GM12878 (cell line): ENCODE results near the gene RERE. TPM values are rescaled to one million over a fixed set of nuclear protein-coding genes. Genes with fewer than 3 reads are reported as not detected.

ENCODE experiments used
- ATAC-seq: fragments of 200-7000 bp; cut with Tn5 transposase; 3 replicates; pipeline ENCODE4 v1.9.1; 2020; ENCODE audit warnings: mild to moderate bottlenecking, moderate library complexity
- BruUV-seq: library from RNA; stranded (reverse); fragments of 400-500 nt; replicated peaks from 2 replicates; lab custom pipeline; 2021; lab: Mats Ljungman, UMichigan
- CTCF ChIA-PET: fragments of 300-600 bp; sonication (Branson Sonifier 250); formaldehyde crosslinking; extraction: SDS; loops from one replicate; lab custom pipeline; 2021; ENCODE audit warnings: inconsistent platforms; lab: Yijun Ruan, JAX
- POLR2A ChIA-PET: fragments of 350-600 bp; formaldehyde crosslinking; extraction: SDS; loops from one replicate; lab custom pipeline; 2021; ENCODE audit warnings: inconsistent platforms; lab: Charles Lee
- RAD21 ChIA-PET: fragments of 300-600 bp; sonication (Branson Sonifier 250); formaldehyde crosslinking; loops from one replicate; lab custom pipeline; 2023; ENCODE audit warnings: antibody characterized with exemption; ENCODE audit not compliant: unreplicated experiment; lab: Charles Lee
- SMC1A ChIA-PET: fragments of 300-600 bp; sonication (Branson Sonifier 250); formaldehyde crosslinking; loops from one replicate; lab custom pipeline; 2023; ENCODE audit not compliant: unreplicated experiment, uncharacterized antibody; lab: Charles Lee
- DNase-seq: peaks from one replicate; pipeline ENCODE4 v3.0.0-alpha.2; 2011; ENCODE audit warnings: low read depth, low spot score
- FAIRE-seq: peaks from 3 replicates; lab custom pipeline; 2011; peaks lifted over from hg19 to GRCh38; lab: Jason Lieb, UNC
- H2AFZ ChIP-seq: 2 replicates; pipeline ENCODE4 v1.6.0; 2011; ENCODE audit warnings: low read depth, low read length, control low read depth; ENCODE audit not compliant: control insufficient read depth
- H3K27ac ChIP-seq: 2 replicates; pipeline ENCODE4 v1.5.1; 2011; ENCODE audit warnings: control low read depth; ENCODE audit not compliant: control insufficient read depth, insufficient read depth
- H3K27me3 ChIP-seq, 2 experiments: replicated peaks in 1 of 2; 2 replicates each; pipeline versions ENCODE4 v1.6.0 to v1.6.1; 2011; ENCODE audit warnings: low read length in 1 of 2; ENCODE audit not compliant: control insufficient read depth in 2 of 2, insufficient read depth in 2 of 2
- H3K36me3 ChIP-seq, 2 experiments: 2 replicates each; pipeline ENCODE4 v1.5.1; 2011; ENCODE audit warnings: low read length in 1 of 2; ENCODE audit not compliant: control insufficient read depth in 2 of 2, insufficient read depth in 2 of 2
- H3K4me1 ChIP-seq: 2 replicates; pipeline ENCODE4 v1.6.1; 2011; ENCODE audit warnings: mild to moderate bottlenecking, low read length, moderate library complexity, mixed read lengths; ENCODE audit not compliant: control insufficient read depth, insufficient read depth
- H3K4me2 ChIP-seq: 2 replicates; pipeline ENCODE4 v1.6.0; 2011; ENCODE audit warnings: control low read depth; ENCODE audit not compliant: control insufficient read depth, insufficient read depth
- H3K4me3 ChIP-seq: fragments of 200-600 bp; sonication (generic); 2 replicates; pipeline ENCODE4 v1.5.1; 2016
- H3K79me2 ChIP-seq: 2 replicates; pipeline ENCODE4 v1.6.0; 2011; ENCODE audit warnings: low read length; ENCODE audit not compliant: control insufficient read depth, insufficient read depth
- H3K9ac ChIP-seq: 2 replicates; pipeline ENCODE4 v1.8.0; 2011; ENCODE audit warnings: low read length, control low read depth, mixed read lengths; ENCODE audit not compliant: control insufficient read depth, insufficient read depth
- H3K9me3 ChIP-seq: replicated peaks from 3 replicates; pipeline ENCODE4 v1.5.1; 2011; ENCODE audit warnings: mild to moderate bottlenecking, low read length; ENCODE audit not compliant: control insufficient read depth, insufficient read depth
- H4K20me1 ChIP-seq: 2 replicates; pipeline ENCODE4 v1.6.0; 2011; ENCODE audit not compliant: control insufficient read depth, insufficient read depth
- CBFB ChIP-seq: IDR thresholded peaks from 2 replicates; pipeline ENCODE4 v1.6.1; 2016; ENCODE audit warnings: antibody characterized with exemption, low read depth
- CBX5 ChIP-seq: sonication (generic); IDR thresholded peaks from 2 replicates; pipeline ENCODE4 v1.6.1; 2016; ENCODE audit warnings: low read depth, moderate library complexity, mild to moderate bottlenecking, inconsistent platforms
- DPF2 ChIP-seq: fragments of 450-650 bp; IDR thresholded peaks from 2 replicates; pipeline ENCODE4 v1.6.1; 2017; ENCODE audit warnings: mild to moderate bottlenecking
- EP300 ChIP-seq, 2 experiments: fragments of 150-350 bp in 1 of 2; IDR thresholded peaks; 2 replicates each; pipeline ENCODE4 v1.6.1; 2011 to 2012; ENCODE audit warnings: low read depth in 2 of 2, low read length in 2 of 2, borderline replicate concordance in 1 of 2, improper control_type of control experiment in 1 of 2, inconsistent platforms in 1 of 2; ENCODE audit not compliant: control insufficient read depth in 1 of 2
- FOXK2 ChIP-seq: fragments of 450-650 bp; IDR thresholded peaks from 2 replicates; pipeline ENCODE4 v1.6.1; 2017; ENCODE audit warnings: mild to moderate bottlenecking, moderate library complexity
- IKZF1 ChIP-seq: fragments of 450-650 bp; conservative IDR thresholded peaks from 2 replicates; pipeline ENCODE4 v1.6.1; 2017; ENCODE audit warnings: antibody characterized with exemption, mild to moderate bottlenecking
- IKZF2 ChIP-seq, 2 experiments: fragments of 450-650 bp; IDR thresholded peaks; 2 replicates each; pipeline ENCODE4 v1.6.1; 2017; ENCODE audit warnings: mild to moderate bottlenecking in 2 of 2, moderate library complexity in 2 of 2
- IRF4 ChIP-seq: IDR thresholded peaks from 2 replicates; pipeline ENCODE4 v1.6.1; 2011; ENCODE audit warnings: low read depth, low read length
- LARP7 ChIP-seq: fragments of 450-650 bp; IDR thresholded peaks from 2 replicates; pipeline ENCODE4 v1.6.1; 2017; ENCODE audit warnings: mild to moderate bottlenecking
- MYB ChIP-seq: fragments of 150-350 bp; IDR thresholded peaks from 2 replicates; pipeline ENCODE4 v1.6.1; 2014; ENCODE audit warnings: mild to moderate bottlenecking, low read depth, low read length, borderline replicate concordance
- NFYA ChIP-seq: IDR thresholded peaks from 2 replicates; pipeline ENCODE4 v1.6.1; 2011; ENCODE audit warnings: low read depth, mild to moderate bottlenecking, low read length, improper control_type of control experiment, borderline replicate concordance
- RELA ChIP-seq: fragments of 450-650 bp; IDR thresholded peaks from 2 replicates; pipeline ENCODE4 v1.8.0; 2014; ENCODE audit warnings: borderline replicate concordance; ENCODE audit not compliant: partially characterized antibody
- STAT1 ChIP-seq: fragments of 450-650 bp; conservative IDR thresholded peaks from 2 replicates; pipeline ENCODE4 v1.6.1; 2014; ENCODE audit warnings: antibody characterized with exemption, mild to moderate bottlenecking
- ZZZ3 ChIP-seq: IDR thresholded peaks from 2 replicates; pipeline ENCODE4 v1.6.1; 2011; ENCODE audit warnings: low read depth; ENCODE audit not compliant: control insufficient read depth, insufficient read length
- WGBS: methylation state at CpG from one replicate; pipeline ENCODE4 v1.1.6; 2016; ENCODE audit warnings: low lambda C conversion rate; ENCODE audit not compliant: insufficient replicate concordance, insufficient coverage; ENCODE audit errors: missing lambda C conversion rate; 5-methylcytosine and 5-hydroxymethylcytosine counted together
- in situ Hi-C: fragments of 300-500 bp; cut with MboI; formaldehyde crosslinking; loops from 9 replicates; pipeline ENCODE4 v1.14.3; 2018; ENCODE audit warnings: mixed read lengths
- intact Hi-C: fragments of 100-400 bp; cut with micrococcal nuclease; formaldehyde crosslinking; loops from one replicate; pipeline ENCODE4 v1.14.2; 2022; ENCODE audit not compliant: unreplicated experiment
- polyA plus RNA-seq, 11 experiments: library from polyadenylated mRNA; depleted of rRNA in 4 of 11; unstranded in 6 of 11; stranded (reverse) in 5 of 11; fragments of >200 nt; fragmentation: Nextera tagmentation in 4 of 11; fragmentation: Illumina TruSeq in 1 of 11; extraction: Ambion mirVana in 4 of 11; extraction: Trizol in 1 of 11; gene quantifications; 1 replicate in 1 of 11; 2 replicates in 10 of 11; pipeline versions ENCODE4 v1.2.1 to v1.2.3, GENCODE V29; 2011 to 2016; ENCODE audit warnings: inconsistent platforms in 2 of 11, missing spikeins in 2 of 11, low read depth in 1 of 11
- total RNA-seq, 4 experiments: library from RNA; depleted of rRNA in 3 of 4; stranded (reverse); fragments of >200 nt in 3 of 4; fragmentation: Illumina TruSeq in 1 of 4; extraction: Trizol in 1 of 4; gene quantifications; 2 replicates each; pipeline versions ENCODE4 v1.2.1 to v1.2.3, GENCODE V29; 2013 to 2021
- TF ChIP-seq, protein P1 (sequence below): fragments of 450-650 bp; IDR thresholded peaks from 2 replicates; pipeline ENCODE4 v1.6.1; 2017; ENCODE audit warnings: mild to moderate bottlenecking, moderate library complexity
- TF ChIP-seq, protein P2 (sequence below): IDR thresholded peaks from 2 replicates; pipeline ENCODE4 v1.6.1; 2012; ENCODE audit warnings: improper control_type of control experiment, low read depth, low read length; ENCODE audit not compliant: insufficient replicate concordance

RERE gene
- total and polyA plus RNA-seq, 10 of the 15 experiments (the other 5 are each of a cell fraction or from before 2014, with no cell fraction given) = 5.2 to 60.5 (median 20.2) TPM

DNA sequence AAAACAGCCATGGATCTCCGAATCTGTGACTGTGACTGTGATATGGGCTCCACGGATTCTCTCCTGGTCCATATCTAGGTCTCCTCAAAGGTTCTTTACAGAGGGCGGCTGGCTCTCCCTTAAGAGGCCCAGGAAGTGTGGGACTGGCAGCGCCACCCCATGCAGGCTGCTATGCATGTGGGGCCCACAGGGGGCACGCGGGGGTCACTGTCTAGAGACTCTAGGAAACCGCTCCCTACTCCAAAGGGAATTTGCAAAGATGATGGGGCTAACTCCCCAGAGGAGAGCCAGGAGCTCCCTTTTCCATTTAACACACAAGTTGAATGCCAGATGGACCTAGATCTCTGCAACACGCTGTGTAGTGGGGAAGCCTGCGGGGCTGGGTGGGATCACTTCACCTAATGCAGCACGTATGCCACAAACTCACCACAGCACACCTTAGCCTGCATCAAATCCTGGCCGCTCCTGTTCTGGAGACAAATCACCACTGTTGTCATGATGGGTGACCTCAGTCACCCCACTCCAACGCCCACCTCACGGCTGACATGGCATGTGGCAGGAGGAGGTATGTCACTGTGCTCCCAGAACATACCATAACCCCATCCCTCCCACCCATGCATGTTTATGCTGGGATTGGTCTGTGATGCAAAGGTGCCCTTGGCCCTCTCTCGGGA is 437.8 kb downstream of the RERE start:
- RAD21 ChIA-PET = interaction anchor here (0.6 kb wide), 1 partner anchor 93 kb away, joined by 3 read pairs; no protein-coding TSS in a partner anchor
- in situ Hi-C loops (no loop called here), intact Hi-C loops (no loop called here)
- CTCF ChIA-PET = no interaction called here
- DNase-seq = no peak
- no peak overlapping the region for H2AFZ ChIP-seq
- H3K4me2 ChIP-seq = no peak overlapping the region
- SMC1A ChIA-PET = interaction anchor here (0.8 to 1.3 kb wide), 4 partner anchors 11 to 80 kb away, joined by 3 read pairs; no protein-coding TSS in a partner anchor
- no TSS peak for BruUV-seq
- H3K4me3 ChIP-seq = no peak overlapping the region
- ATAC-seq = no peak
- whole genome bisulfite sequencing = 89% methylated on average over 14 of the region's 14 CpGs
- peaks cover 3% of the 10 kb centered on the region; the same call in 1 of the 2 replicates for H4K20me1 ChIP-seq
- H3K27me3 ChIP-seq = no peaks in the 10 kb centered on the region
- no peaks in the 10 kb centered on the region for H3K4me1 ChIP-seq
- no peak for FAIRE-seq
- peaks cover 11% of the 10 kb centered on the region in 2 experiments for H3K36me3 ChIP-seq
- TF ChIP-seq DPF2 (no peak), FOXK2 (no peak), LARP7 (no peak), STAT1 (no peak), IKZF1 (no peak), NFYA (no peak), IRF4 (no peak), EP300 (IDR thresholded peaks at IDR 0.05; ENCODE audit: borderline replicate concordance in 1 of 2, control insufficient read depth in 1 of 2, low read depth in 2 of 2, low read length in 2 of 2) (no peak), CBX5 (no peak), RELA (no peak), IKZF2 (IDR thresholded peaks at IDR 0.05) (no peak), CBFB (no peak), ZZZ3 (no peak), MYB (no peak)
- TF ChIP-seq, protein P1, sequence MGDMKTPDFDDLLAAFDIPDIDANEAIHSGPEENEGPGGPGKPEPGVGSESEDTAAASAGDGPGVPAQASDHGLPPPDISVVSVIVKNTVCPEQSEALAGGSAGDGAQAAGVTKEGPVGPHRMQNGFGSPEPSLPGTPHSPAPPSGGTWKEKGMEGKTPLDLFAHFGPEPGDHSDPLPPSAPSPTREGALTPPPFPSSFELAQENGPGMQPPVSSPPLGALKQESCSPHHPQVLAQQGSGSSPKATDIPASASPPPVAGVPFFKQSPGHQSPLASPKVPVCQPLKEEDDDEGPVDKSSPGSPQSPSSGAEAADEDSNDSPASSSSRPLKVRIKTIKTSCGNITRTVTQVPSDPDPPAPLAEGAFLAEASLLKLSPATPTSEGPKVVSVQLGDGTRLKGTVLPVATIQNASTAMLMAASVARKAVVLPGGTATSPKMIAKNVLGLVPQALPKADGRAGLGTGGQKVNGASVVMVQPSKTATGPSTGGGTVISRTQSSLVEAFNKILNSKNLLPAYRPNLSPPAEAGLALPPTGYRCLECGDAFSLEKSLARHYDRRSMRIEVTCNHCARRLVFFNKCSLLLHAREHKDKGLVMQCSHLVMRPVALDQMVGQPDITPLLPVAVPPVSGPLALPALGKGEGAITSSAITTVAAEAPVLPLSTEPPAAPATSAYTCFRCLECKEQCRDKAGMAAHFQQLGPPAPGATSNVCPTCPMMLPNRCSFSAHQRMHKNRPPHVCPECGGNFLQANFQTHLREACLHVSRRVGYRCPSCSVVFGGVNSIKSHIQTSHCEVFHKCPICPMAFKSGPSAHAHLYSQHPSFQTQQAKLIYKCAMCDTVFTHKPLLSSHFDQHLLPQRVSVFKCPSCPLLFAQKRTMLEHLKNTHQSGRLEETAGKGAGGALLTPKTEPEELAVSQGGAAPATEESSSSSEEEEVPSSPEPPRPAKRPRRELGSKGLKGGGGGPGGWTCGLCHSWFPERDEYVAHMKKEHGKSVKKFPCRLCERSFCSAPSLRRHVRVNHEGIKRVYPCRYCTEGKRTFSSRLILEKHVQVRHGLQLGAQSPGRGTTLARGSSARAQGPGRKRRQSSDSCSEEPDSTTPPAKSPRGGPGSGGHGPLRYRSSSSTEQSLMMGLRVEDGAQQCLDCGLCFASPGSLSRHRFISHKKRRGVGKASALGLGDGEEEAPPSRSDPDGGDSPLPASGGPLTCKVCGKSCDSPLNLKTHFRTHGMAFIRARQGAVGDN = no peak
- TF ChIP-seq, protein P2, sequence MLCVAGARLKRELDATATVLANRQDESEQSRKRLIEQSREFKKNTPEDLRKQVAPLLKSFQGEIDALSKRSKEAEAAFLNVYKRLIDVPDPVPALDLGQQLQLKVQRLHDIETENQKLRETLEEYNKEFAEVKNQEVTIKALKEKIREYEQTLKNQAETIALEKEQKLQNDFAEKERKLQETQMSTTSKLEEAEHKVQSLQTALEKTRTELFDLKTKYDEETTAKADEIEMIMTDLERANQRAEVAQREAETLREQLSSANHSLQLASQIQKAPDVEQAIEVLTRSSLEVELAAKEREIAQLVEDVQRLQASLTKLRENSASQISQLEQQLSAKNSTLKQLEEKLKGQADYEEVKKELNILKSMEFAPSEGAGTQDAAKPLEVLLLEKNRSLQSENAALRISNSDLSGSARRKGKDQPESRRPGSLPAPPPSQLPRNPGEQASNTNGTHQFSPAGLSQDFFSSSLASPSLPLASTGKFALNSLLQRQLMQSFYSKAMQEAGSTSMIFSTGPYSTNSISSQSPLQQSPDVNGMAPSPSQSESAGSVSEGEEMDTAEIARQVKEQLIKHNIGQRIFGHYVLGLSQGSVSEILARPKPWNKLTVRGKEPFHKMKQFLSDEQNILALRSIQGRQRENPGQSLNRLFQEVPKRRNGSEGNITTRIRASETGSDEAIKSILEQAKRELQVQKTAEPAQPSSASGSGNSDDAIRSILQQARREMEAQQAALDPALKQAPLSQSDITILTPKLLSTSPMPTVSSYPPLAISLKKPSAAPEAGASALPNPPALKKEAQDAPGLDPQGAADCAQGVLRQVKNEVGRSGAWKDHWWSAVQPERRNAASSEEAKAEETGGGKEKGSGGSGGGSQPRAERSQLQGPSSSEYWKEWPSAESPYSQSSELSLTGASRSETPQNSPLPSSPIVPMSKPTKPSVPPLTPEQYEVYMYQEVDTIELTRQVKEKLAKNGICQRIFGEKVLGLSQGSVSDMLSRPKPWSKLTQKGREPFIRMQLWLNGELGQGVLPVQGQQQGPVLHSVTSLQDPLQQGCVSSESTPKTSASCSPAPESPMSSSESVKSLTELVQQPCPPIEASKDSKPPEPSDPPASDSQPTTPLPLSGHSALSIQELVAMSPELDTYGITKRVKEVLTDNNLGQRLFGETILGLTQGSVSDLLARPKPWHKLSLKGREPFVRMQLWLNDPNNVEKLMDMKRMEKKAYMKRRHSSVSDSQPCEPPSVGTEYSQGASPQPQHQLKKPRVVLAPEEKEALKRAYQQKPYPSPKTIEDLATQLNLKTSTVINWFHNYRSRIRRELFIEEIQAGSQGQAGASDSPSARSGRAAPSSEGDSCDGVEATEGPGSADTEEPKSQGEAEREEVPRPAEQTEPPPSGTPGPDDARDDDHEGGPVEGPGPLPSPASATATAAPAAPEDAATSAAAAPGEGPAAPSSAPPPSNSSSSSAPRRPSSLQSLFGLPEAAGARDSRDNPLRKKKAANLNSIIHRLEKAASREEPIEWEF = no peak
- H3K9me3 ChIP-seq = no peaks in the 10 kb centered on the region
- no peak overlapping the region for H3K9ac ChIP-seq
- H3K79me2 ChIP-seq = peaks cover 1% of the 10 kb centered on the region
- POLR2A ChIA-PET = interaction anchor here (0.6 kb wide), 1 partner anchor 98 kb away, joined by 4 read pairs; no protein-coding TSS in a partner anchor
- no peak overlapping the region for H3K27ac ChIP-seq
